Measurements from ENCODE around the gene ZYG11B. TPM values are rescaled to one million over a fixed set of nuclear protein-coding genes. Genes with fewer than 3 reads are reported as not detected.
"Not testable (repeated sequence)": the region's sequence is repeated elsewhere in the genome, so short reads cannot be mapped to it uniquely, and the experiment has no call there.

ZYG11B gene
- total RNA-seq, 2 donors from 2014 or later: 41.6 to 46.8 TPM

DNA sequence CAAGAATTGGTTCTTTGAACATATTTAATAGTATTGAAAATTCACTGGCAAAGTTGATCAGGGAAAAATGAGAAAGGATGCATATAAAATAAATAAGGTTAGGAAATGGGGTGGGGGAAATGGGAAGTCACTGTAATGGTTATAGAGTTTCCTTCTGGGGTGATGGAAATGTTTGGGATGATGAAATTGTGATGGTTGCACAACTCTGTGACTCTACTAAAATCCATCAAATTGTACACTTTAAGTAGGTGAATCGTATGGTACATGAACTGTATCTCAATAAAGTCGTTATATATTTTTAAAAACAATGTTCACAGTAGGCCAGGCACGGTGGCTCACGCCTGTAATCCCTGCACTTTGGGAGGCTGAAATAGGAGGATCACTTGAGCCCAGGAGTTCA is 59.9 kb downstream of the ZYG11B start:
- ATAC-seq (ENCODE audit: insufficient number of reproducible peaks, low FRiP score, low read depth) (no peak), DNase-seq (ENCODE audit: low spot score) (no peak)
- Histone ChIP-seq H3K4me3 (no peak overlapping the region), H3K9me3 (no peaks in the 10 kb centered on the region), H3K27me3 (replicated peaks; ENCODE audit: insufficient read depth) (no peaks in the 10 kb centered on the region), H3K36me3 (peaks cover 21% of the 10 kb centered on the region), H3K4me1 (ENCODE audit: control insufficient read depth in 1 of 2, low read depth in 2 of 2) (no peaks in the 10 kb centered on the region), H3K27ac (no peak overlapping the region)
- TF ChIP-seq, protein P1, sequence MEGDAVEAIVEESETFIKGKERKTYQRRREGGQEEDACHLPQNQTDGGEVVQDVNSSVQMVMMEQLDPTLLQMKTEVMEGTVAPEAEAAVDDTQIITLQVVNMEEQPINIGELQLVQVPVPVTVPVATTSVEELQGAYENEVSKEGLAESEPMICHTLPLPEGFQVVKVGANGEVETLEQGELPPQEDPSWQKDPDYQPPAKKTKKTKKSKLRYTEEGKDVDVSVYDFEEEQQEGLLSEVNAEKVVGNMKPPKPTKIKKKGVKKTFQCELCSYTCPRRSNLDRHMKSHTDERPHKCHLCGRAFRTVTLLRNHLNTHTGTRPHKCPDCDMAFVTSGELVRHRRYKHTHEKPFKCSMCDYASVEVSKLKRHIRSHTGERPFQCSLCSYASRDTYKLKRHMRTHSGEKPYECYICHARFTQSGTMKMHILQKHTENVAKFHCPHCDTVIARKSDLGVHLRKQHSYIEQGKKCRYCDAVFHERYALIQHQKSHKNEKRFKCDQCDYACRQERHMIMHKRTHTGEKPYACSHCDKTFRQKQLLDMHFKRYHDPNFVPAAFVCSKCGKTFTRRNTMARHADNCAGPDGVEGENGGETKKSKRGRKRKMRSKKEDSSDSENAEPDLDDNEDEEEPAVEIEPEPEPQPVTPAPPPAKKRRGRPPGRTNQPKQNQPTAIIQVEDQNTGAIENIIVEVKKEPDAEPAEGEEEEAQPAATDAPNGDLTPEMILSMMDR (IDR thresholded peaks at IDR 0.05): no peak

DNA sequence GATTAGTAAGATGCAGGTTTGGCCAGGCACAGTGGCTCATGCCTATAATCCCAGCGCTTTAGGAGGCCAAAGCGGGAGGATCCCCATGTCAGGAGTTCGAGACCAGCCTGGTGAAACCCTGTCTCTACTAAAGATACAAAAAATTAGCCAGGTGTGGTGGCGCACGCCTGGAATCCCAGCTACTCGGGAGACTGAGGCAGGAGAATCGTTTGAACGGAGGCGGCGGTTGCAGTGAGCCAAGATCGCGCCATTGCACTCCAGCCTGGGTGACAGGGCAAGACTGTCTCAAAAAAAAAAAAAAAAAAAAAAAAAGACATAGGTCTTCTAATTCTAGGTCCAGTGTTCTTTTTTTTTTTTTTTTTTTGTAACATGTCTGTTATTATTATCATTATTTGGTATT is 64.2 kb downstream of the ZYG11B start:
- not testable (repeated sequence) for H3K9me3 ChIP-seq; DNase-seq (ENCODE audit: low spot score); H3K27ac ChIP-seq; H3K4me1 ChIP-seq (ENCODE audit: control insufficient read depth in 1 of 2, low read depth in 2 of 2); ATAC-seq (ENCODE audit: insufficient number of reproducible peaks, low FRiP score, low read depth); H3K4me3 ChIP-seq; H3K27me3 ChIP-seq (replicated peaks; ENCODE audit: insufficient read depth)
- peaks cover 17% of the 10 kb centered on the region for H3K36me3 ChIP-seq

GRCh38 chr1:52792036-52792435 is 65.8 kb downstream of the ZYG11B start:
- no peak for DNase-seq (ENCODE audit: low spot score)
- no peaks in the 10 kb centered on the region for H3K9me3 ChIP-seq
- peaks cover 19% of the 10 kb centered on the region for H3K36me3 ChIP-seq
- no peaks in the 10 kb centered on the region for H3K27me3 ChIP-seq (replicated peaks; ENCODE audit: insufficient read depth)
- TF ChIP-seq, protein P1 (IDR thresholded peaks at IDR 0.05): no peak
- no peak overlapping the region for H3K27ac ChIP-seq
- no peaks in the 10 kb centered on the region for H3K4me1 ChIP-seq (ENCODE audit: control insufficient read depth in 1 of 2, low read depth in 2 of 2)
- no peak for ATAC-seq (ENCODE audit: insufficient number of reproducible peaks, low FRiP score, low read depth)
- no peak overlapping the region for H3K4me3 ChIP-seq

GRCh38 chr1:52793717-52794116 is 67.5 kb downstream of the ZYG11B start:
- H3K27me3 ChIP-seq (replicated peaks; ENCODE audit: insufficient read depth); ATAC-seq (ENCODE audit: insufficient number of reproducible peaks, low FRiP score, low read depth); DNase-seq (ENCODE audit: low spot score); H3K4me1 ChIP-seq (ENCODE audit: control insufficient read depth in 1 of 2, low read depth in 2 of 2); H3K4me3 ChIP-seq; H3K9me3 ChIP-seq; H3K27ac ChIP-seq: not testable (repeated sequence)
- H3K36me3 ChIP-seq: peaks cover 24% of the 10 kb centered on the region

DNA sequence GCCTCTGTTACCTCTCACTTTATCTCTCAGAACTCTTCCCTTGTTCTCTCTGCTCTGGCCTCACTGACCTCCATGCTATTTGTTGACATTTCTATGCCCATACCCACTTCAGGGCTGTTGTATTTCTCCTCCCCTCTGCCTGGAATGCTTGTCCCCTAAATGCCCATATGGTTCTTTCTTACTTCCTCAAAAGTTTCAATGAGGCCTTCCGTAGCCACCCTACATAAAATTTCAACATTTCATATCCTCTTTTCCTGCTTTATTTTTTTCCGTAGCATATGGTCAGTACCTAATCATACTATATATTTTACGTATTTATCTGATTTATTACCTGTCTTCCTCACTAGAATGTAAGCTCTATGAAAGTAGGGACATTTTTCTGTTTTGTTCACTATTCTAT is 69.2 kb downstream of the ZYG11B start:
- no peaks in the 10 kb centered on the region for H3K9me3 ChIP-seq
- ATAC-seq (ENCODE audit: insufficient number of reproducible peaks, low FRiP score, low read depth): no peak
- H3K27me3 ChIP-seq (replicated peaks; ENCODE audit: insufficient read depth): no peaks in the 10 kb centered on the region
- H3K4me1 ChIP-seq (ENCODE audit: control insufficient read depth in 1 of 2, low read depth in 2 of 2): no peaks in the 10 kb centered on the region
- DNase-seq (ENCODE audit: low spot score): no peak
- TF ChIP-seq, protein P1 (IDR thresholded peaks at IDR 0.05): no peak
- no peak overlapping the region for H3K4me3 ChIP-seq
- H3K27ac ChIP-seq: no peak overlapping the region
- H3K36me3 ChIP-seq: peaks cover 21% of the 10 kb centered on the region

DNA sequence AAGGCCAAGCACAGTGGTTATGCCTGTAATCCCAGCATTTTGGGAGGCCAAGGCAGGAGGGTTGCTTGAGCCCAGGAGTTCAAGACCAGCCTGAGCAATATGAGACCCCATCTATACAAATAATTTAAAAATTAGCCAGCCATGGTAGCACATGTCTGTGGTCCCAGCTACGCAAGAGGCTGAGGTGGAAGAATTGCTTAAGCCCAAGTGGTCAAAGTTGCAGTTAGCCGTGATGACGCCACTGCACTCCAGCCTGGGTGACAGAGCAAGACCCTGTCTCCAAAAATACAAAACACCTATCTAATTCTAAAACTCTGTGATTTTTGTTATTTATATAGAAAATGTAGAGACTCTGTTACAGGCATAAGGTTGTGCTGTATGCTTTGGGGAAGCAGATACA is 72.1 kb downstream of the ZYG11B start:
- Histone ChIP-seq H3K27ac (no peak overlapping the region), H3K27me3 (replicated peaks; ENCODE audit: insufficient read depth) (no peaks in the 10 kb centered on the region), H3K4me1 (ENCODE audit: control insufficient read depth in 1 of 2, low read depth in 2 of 2) (no peaks in the 10 kb centered on the region), H3K4me3 (no peak overlapping the region), H3K36me3 (peaks cover 27% of the 10 kb centered on the region), H3K9me3 (no peaks in the 10 kb centered on the region)
- no peak for DNase-seq (ENCODE audit: low spot score)
- no peak for ATAC-seq (ENCODE audit: insufficient number of reproducible peaks, low FRiP score, low read depth)
- TF ChIP-seq, protein P1 (IDR thresholded peaks at IDR 0.05): no peak
